HepG2 (cell line): Measurements from ENCODE around the gene CACNB4. TPM values are rescaled to one million over a fixed set of nuclear protein-coding genes. Genes with fewer than 3 reads are reported as not detected.

ENCODE experiments used
- BCLAF1 ChIP-seq: fragments of 450-650 bp; IDR thresholded peaks from 2 replicates; pipeline ENCODE4 v1.6.1; 2017; ENCODE audit warnings: mild to moderate bottlenecking
- CREM ChIP-seq, 2 experiments: sonication (generic) in 1 of 2; formaldehyde crosslinking in 1 of 2; IDR thresholded peaks; 2 replicates each; pipeline versions ENCODE4 v1.4.0 to v1.6.1; 2016 to 2020; ENCODE audit warnings: antibody characterized with exemption in 1 of 2, mild to moderate bottlenecking in 1 of 2, missing genetic modification reagents in 1 of 2
- FOXM1 ChIP-seq: sonication (generic); formaldehyde crosslinking; IDR thresholded peaks from 2 replicates; pipeline ENCODE4 v1.5.0; 2020; ENCODE audit warnings: missing genetic modification reagents
- GABPA ChIP-seq, 2 experiments: IDR thresholded peaks; 2 replicates each; pipeline ENCODE4 v1.6.1; 2011 to 2016; ENCODE audit warnings: low read depth in 2 of 2, low read length in 1 of 2, missing biosample characterization in 1 of 2, missing genetic modification characterization in 1 of 2
- HMGXB3 ChIP-seq: sonication (generic); formaldehyde crosslinking; IDR thresholded peaks from 2 replicates; pipeline ENCODE4 v1.4.0; 2020; ENCODE audit warnings: missing genetic modification reagents, borderline replicate concordance
- KLF11 ChIP-seq: IDR thresholded peaks from 2 replicates; pipeline ENCODE4 v1.6.1; 2016; ENCODE audit warnings: missing compliant biosample characterization
- PHF8 ChIP-seq: sonication (generic); formaldehyde crosslinking; IDR thresholded peaks from 2 replicates; pipeline ENCODE4 v1.5.0; 2020; ENCODE audit warnings: missing genetic modification reagents
- RORA ChIP-seq: sonication (generic); formaldehyde crosslinking; IDR thresholded peaks from 2 replicates; pipeline ENCODE4 v1.5.0; 2020; ENCODE audit warnings: mild to moderate bottlenecking, missing genetic modification reagents, moderate library complexity
- TARDBP ChIP-seq: sonication (generic); formaldehyde crosslinking; IDR thresholded peaks from 2 replicates; pipeline ENCODE4 v1.8.0; 2022; ENCODE audit warnings: mild to moderate bottlenecking, missing genetic modification reagents
- TMF1 ChIP-seq: sonication (generic); formaldehyde crosslinking; IDR thresholded peaks from 2 replicates; pipeline ENCODE4 v1.8.1; 2022; ENCODE audit warnings: low read depth, missing genetic modification reagents
- USF2 ChIP-seq, 2 experiments: sonication (generic) in 1 of 2; formaldehyde crosslinking in 1 of 2; IDR thresholded peaks; 2 replicates each; pipeline versions ENCODE4 v1.5.1 to v1.6.1; 2011 to 2020; ENCODE audit warnings: borderline replicate concordance in 1 of 2, low read depth in 1 of 2, low read length in 1 of 2, mild to moderate bottlenecking in 1 of 2, missing genetic modification reagents in 1 of 2, moderate library complexity in 1 of 2
- ZNF235 ChIP-seq: sonication (generic); formaldehyde crosslinking; IDR thresholded peaks from 2 replicates; pipeline ENCODE4 v1.8.1; 2023; ENCODE audit warnings: mild to moderate bottlenecking, missing genetic modification reagents, borderline replicate concordance
- ZNF687 ChIP-seq: sonication (generic); formaldehyde crosslinking; IDR thresholded peaks from 2 replicates; pipeline ENCODE4 v1.5.1; 2020; ENCODE audit warnings: mild to moderate bottlenecking, missing genetic modification reagents, moderate library complexity
- polyA plus RNA-seq, 8 experiments: library from polyadenylated mRNA; depleted of rRNA in 3 of 8; stranded (reverse) in 7 of 8; unstranded in 1 of 8; fragments of >200 nt; fragmentation: Illumina TruSeq in 4 of 8; extraction: Trizol in 4 of 8; gene quantifications; 2 replicates each; pipeline versions ENCODE4 v1.2.1 to v1.2.3, GENCODE V29; 2011 to 2016; ENCODE audit warnings: low read depth in 4 of 8, missing spikeins in 1 of 8, mixed read lengths in 1 of 8; ENCODE audit not compliant: insufficient read depth in 1 of 8
- total RNA-seq, 5 experiments: library from RNA; depleted of rRNA; stranded (reverse); fragments of >200 nt; fragmentation: Illumina TruSeq; extraction: Trizol; gene quantifications; 2 replicates each; pipeline ENCODE4 v1.2.3, GENCODE V29; 2016; ENCODE audit warnings: low read depth in 1 of 5

CACNB4 gene
- total and polyA plus RNA-seq, 2 of the 13 experiments (the other 11 are each of a cell fraction or from before 2014, with no cell fraction given), result 5.1 to 14.3 TPM

GRCh38 chr2:151828143-151828889 is 270.5 kb downstream of the CACNB4 start, which contains the start of gene ARL5A (continued):
- TF ChIP-seq ZNF235 (CRISPR knock-in tag) (peak; percentile 88; the same call in 1 of the 2 replicates), RORA (CRISPR knock-in tag) (no peak), TARDBP (CRISPR knock-in tag) (peak; percentile 70; the same call in 1 of the 2 replicates), BCLAF1 (no peak), GABPA (IDR thresholded peaks at IDR 0.05; ENCODE audit: low read depth, low read length) (no peak), GABPA (CRISPR knock-in tag; IDR thresholded peaks at IDR 0.05; ENCODE audit: low read depth) (no peak), KLF11 (CRISPR knock-in tag) (peak; percentile 34; the same call in 1 of the 2 replicates), TMF1 (peak; percentile 69; the same call in 1 of the 2 replicates), CREM (IDR thresholded peaks at IDR 0.05) (no peak), CREM (CRISPR knock-in tag; IDR thresholded peaks at IDR 0.05) (no peak), FOXM1 (CRISPR knock-in tag) (peak; percentile 43; the same call in 1 of the 2 replicates), USF2 (IDR thresholded peaks at IDR 0.05; ENCODE audit: low read depth, low read length) (no peak), USF2 (CRISPR knock-in tag; IDR thresholded peaks at IDR 0.05; ENCODE audit: borderline replicate concordance) (peak; percentile 21; the same call in 1 of the 2 replicates), ZNF687 (CRISPR knock-in tag) (peak; percentile 95), PHF8 (CRISPR knock-in tag) (peak; percentile 73), HMGXB3 (CRISPR knock-in tag) (no peak)
